Measurements from ENCODE around the gene ERLIN1.

ERLIN1 gene

DNA sequence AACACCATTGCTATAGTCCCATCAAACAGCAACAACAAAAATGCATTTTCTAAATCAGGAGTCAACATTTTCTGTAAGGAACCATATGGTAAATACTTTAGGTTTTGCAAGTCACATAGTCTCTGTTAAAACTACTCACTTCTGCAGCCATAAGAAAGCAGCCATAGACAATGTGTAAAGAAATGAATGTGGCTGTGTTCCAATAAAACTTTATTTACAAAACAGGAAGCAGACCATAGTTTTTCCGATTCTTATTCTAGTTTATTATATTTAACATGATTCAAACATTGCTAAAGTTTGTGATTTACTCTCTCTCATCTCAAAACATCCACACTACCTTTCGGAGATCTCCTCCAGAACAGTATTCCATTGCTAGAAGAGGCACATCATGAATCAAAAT lies 36.7 kb upstream of the ERLIN1 start:
- H3K79me1 ChIP-seq (ENCODE audit: low read depth, low read length): no peaks in the 10 kb centered on the region
- no peak overlapping the region for H2BK12ac ChIP-seq (ENCODE audit: low read length)
- H3K9ac ChIP-seq (ENCODE audit: low read depth, low read length, poor library complexity): no peak overlapping the region
- H3K36me3 ChIP-seq (replicated peaks in 1 of 2; ENCODE audit: control insufficient read depth in 2 of 2, insufficient read depth in 2 of 2, low read length in 2 of 2): peaks cover 11 to 84% of the 10 kb centered on the region in 2 donors
- H3K4me2 ChIP-seq (ENCODE audit: insufficient read depth, low read length, poor library complexity, severe bottlenecking): no peak overlapping the region
- H4K91ac ChIP-seq (ENCODE audit: low read depth, low read length, poor library complexity): no peak overlapping the region
- no peak overlapping the region for H2BK120ac ChIP-seq (ENCODE audit: low read depth, low read length)
- H3K9me3 ChIP-seq (replicated peaks in 1 of 2; ENCODE audit: control insufficient read depth in 2 of 2, insufficient read depth in 1 of 2, low read depth in 1 of 2, low read length in 2 of 2): no peaks in the 10 kb centered on the region
- H3K4me3 ChIP-seq (ENCODE audit: low read length in 2 of 2): no peak overlapping the region
- no peak overlapping the region for H4K8ac ChIP-seq (ENCODE audit: low read depth, low read length)
- no CpG with 5 or more reads among the region's 2 CpGs for WGBS, 2 donors (ENCODE audit: extremely low coverage in 2 of 2, insufficient read length in 2 of 2, insufficient replicate concordance in 1 of 2)
- H3K27me3 ChIP-seq (ENCODE audit: control insufficient read depth in 3 of 3, insufficient read depth in 3 of 3, low read depth in 1 of 3, low read length in 3 of 3): no peaks in the 10 kb centered on the region
- DNase-seq (ENCODE audit: low spot score): no peak
- H2BK15ac ChIP-seq (ENCODE audit: low read length): no peak overlapping the region
- H3K4ac ChIP-seq (ENCODE audit: low read length): no peak overlapping the region
- H3K4me1 ChIP-seq (ENCODE audit: control insufficient read depth in 2 of 2, insufficient read depth in 1 of 2, low read depth in 1 of 2, low read length in 2 of 2): no peaks in the 10 kb centered on the region
- H3K14ac ChIP-seq (ENCODE audit: low read length): no peak overlapping the region
- H2BK5ac ChIP-seq (ENCODE audit: low read length): no peak overlapping the region
- no peak overlapping the region for H2AK5ac ChIP-seq (ENCODE audit: low read depth, low read length)
- H2AFZ ChIP-seq (ENCODE audit: low read length): no peak overlapping the region
- no peak overlapping the region for H3K18ac ChIP-seq (ENCODE audit: low read length)
- no peak overlapping the region for H3K27ac ChIP-seq (replicated peaks; ENCODE audit: low read length)
- no peak overlapping the region for H3K23ac ChIP-seq (ENCODE audit: low read depth, low read length, poor library complexity)

- Histone ChIP-seq H2BK120ac (ENCODE audit: low read depth, low read length) (no peak overlapping the region), H3K4ac (ENCODE audit: low read length) (no peak overlapping the region), H3K4me1 (ENCODE audit: control insufficient read depth in 2 of 2, insufficient read depth in 1 of 2, low read depth in 1 of 2, low read length in 2 of 2) (no peaks in the 10 kb centered on the region), H3K4me2 (ENCODE audit: insufficient read depth, low read length, poor library complexity, severe bottlenecking) (no peak overlapping the region), H2BK12ac (ENCODE audit: low read length) (no peak overlapping the region), H3K14ac (ENCODE audit: low read length) (no peak overlapping the region), H3K9ac (ENCODE audit: low read depth, low read length, poor library complexity) (no peak overlapping the region), H3K27me3 (ENCODE audit: control insufficient read depth in 3 of 3, insufficient read depth in 3 of 3, low read depth in 1 of 3, low read length in 3 of 3) (no peaks in the 10 kb centered on the region), H4K8ac (ENCODE audit: low read depth, low read length) (no peak overlapping the region), H2AK5ac (ENCODE audit: low read depth, low read length) (no peak overlapping the region), H2BK5ac (ENCODE audit: low read length) (no peak overlapping the region), H3K27ac (replicated peaks; ENCODE audit: low read length) (no peak overlapping the region), H3K9me3 (replicated peaks in 1 of 2; ENCODE audit: control insufficient read depth in 2 of 2, insufficient read depth in 1 of 2, low read depth in 1 of 2, low read length in 2 of 2) (no peaks in the 10 kb centered on the region), H3K23ac (ENCODE audit: low read depth, low read length, poor library complexity) (no peak overlapping the region), H2BK15ac (ENCODE audit: low read length) (no peak overlapping the region), H3K18ac (ENCODE audit: low read length) (no peak overlapping the region), H2AFZ (ENCODE audit: low read length) (no peak overlapping the region), H3K4me3 (ENCODE audit: low read length in 2 of 2) (no peak overlapping the region), H4K91ac (ENCODE audit: low read depth, low read length, poor library complexity) (no peak overlapping the region), H3K36me3 (replicated peaks in 1 of 2; ENCODE audit: control insufficient read depth in 2 of 2, insufficient read depth in 2 of 2, low read length in 2 of 2) (peaks cover 6 to 100% of the 10 kb centered on the region in 2 donors), H3K79me1 (ENCODE audit: low read depth, low read length) (no peaks in the 10 kb centered on the region)
- no peak for DNase-seq (ENCODE audit: low spot score)
- no CpG with 5 or more reads among the region's 2 CpGs for WGBS, 2 donors (ENCODE audit: extremely low coverage in 2 of 2, insufficient read length in 2 of 2, insufficient replicate concordance in 1 of 2)
Measured at GRCh38 chr10:100216006-100216405, 30.2 kb upstream of the ERLIN1 start.

DNA sequence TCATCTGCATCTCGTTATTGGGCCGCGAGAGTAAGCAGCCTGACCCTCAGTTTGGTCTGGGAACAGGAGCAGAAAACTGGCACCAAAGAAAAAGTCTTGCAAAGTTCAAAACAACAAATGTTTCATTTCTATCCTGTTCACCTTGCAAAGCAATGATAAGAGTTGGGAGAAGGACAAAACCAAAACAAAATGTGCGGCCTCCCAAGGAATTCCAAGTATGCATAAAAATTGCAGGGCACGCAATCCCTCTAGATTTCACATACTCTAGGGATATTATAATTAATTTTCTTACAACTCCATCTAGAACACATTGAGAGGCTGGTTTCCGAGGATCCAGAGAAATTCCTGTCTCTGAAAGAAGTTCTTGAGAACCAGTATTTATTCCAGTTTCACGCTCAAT lies 23.5 kb upstream of the ERLIN1 start:
- Histone ChIP-seq H3K4ac (ENCODE audit: low read length) (no peak overlapping the region), H3K18ac (ENCODE audit: low read length) (no peak overlapping the region), H2AFZ (ENCODE audit: low read length) (no peak overlapping the region), H3K27me3 (ENCODE audit: control insufficient read depth in 3 of 3, insufficient read depth in 3 of 3, low read depth in 1 of 3, low read length in 3 of 3) (no peaks in the 10 kb centered on the region), H4K8ac (ENCODE audit: low read depth, low read length) (no peak overlapping the region), H3K4me1 (ENCODE audit: control insufficient read depth in 2 of 2, insufficient read depth in 1 of 2, low read depth in 1 of 2, low read length in 2 of 2) (no peaks in the 10 kb centered on the region), H2BK15ac (ENCODE audit: low read length) (no peak overlapping the region), H3K27ac (replicated peaks; ENCODE audit: low read length) (no peak overlapping the region), H3K9me3 (replicated peaks in 1 of 2; ENCODE audit: control insufficient read depth in 2 of 2, insufficient read depth in 1 of 2, low read depth in 1 of 2, low read length in 2 of 2) (no peaks in the 10 kb centered on the region), H3K23ac (ENCODE audit: low read depth, low read length, poor library complexity) (no peak overlapping the region), H3K36me3 (replicated peaks in 1 of 2; ENCODE audit: control insufficient read depth in 2 of 2, insufficient read depth in 2 of 2, low read length in 2 of 2) (peaks cover 11 to 95% of the 10 kb centered on the region in 2 donors), H3K4me3 (ENCODE audit: low read length in 2 of 2) (no peak overlapping the region), H2AK5ac (ENCODE audit: low read depth, low read length) (no peak overlapping the region), H3K14ac (ENCODE audit: low read length) (no peak overlapping the region), H2BK12ac (ENCODE audit: low read length) (no peak overlapping the region), H2BK5ac (ENCODE audit: low read length) (no peak overlapping the region), H2BK120ac (ENCODE audit: low read depth, low read length) (no peak overlapping the region), H3K79me1 (ENCODE audit: low read depth, low read length) (no peaks in the 10 kb centered on the region), H4K91ac (ENCODE audit: low read depth, low read length, poor library complexity) (no peak overlapping the region), H3K9ac (ENCODE audit: low read depth, low read length, poor library complexity) (no peak overlapping the region), H3K4me2 (ENCODE audit: insufficient read depth, low read length, poor library complexity, severe bottlenecking) (no peak overlapping the region)
- WGBS, 2 donors (ENCODE audit: extremely low coverage in 2 of 2, insufficient read length in 2 of 2, insufficient replicate concordance in 1 of 2): no CpG with 5 or more reads among the region's 7 CpGs
- no peak for DNase-seq (ENCODE audit: low spot score)

DNA sequence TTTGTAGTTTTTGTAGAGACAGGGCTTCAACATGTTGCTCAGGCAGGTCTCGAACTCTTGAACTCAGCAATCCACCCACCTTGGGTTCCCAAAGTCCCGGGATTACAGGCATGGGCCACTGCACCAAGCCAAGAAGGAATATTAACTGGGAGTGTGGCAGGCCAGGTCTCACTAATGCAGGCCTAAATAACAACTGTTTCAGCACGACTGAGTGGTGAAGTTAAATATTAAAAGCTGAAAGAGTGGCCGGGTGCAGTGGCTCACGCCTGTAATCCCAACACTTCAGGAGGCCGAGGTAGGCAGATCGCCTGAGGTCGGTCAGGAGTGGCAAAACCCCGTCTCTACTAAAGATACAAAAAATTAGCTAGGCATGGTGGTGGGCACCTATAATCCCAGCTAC lies 22.4 kb upstream of the ERLIN1 start:
- Histone ChIP-seq H3K9me3 (replicated peaks in 1 of 2; ENCODE audit: control insufficient read depth in 2 of 2, insufficient read depth in 1 of 2, low read depth in 1 of 2, low read length in 2 of 2) (no peaks in the 10 kb centered on the region), H2BK15ac (ENCODE audit: low read length) (no peak overlapping the region), H2AK5ac (ENCODE audit: low read depth, low read length) (no peak overlapping the region), H3K4me3 (ENCODE audit: low read length in 2 of 2) (no peak overlapping the region), H3K4me1 (ENCODE audit: control insufficient read depth in 2 of 2, insufficient read depth in 1 of 2, low read depth in 1 of 2, low read length in 2 of 2) (no peaks in the 10 kb centered on the region), H2AFZ (ENCODE audit: low read length) (no peak overlapping the region), H2BK120ac (ENCODE audit: low read depth, low read length) (no peak overlapping the region), H4K91ac (ENCODE audit: low read depth, low read length, poor library complexity) (no peak overlapping the region), H3K9ac (ENCODE audit: low read depth, low read length, poor library complexity) (no peak overlapping the region), H3K14ac (ENCODE audit: low read length) (no peak overlapping the region), H2BK12ac (ENCODE audit: low read length) (no peak overlapping the region), H3K4me2 (ENCODE audit: insufficient read depth, low read length, poor library complexity, severe bottlenecking) (no peak overlapping the region), H4K8ac (ENCODE audit: low read depth, low read length) (no peak overlapping the region), H3K27ac (replicated peaks; ENCODE audit: low read length) (no peak overlapping the region), H3K79me1 (ENCODE audit: low read depth, low read length) (no peaks in the 10 kb centered on the region), H3K18ac (ENCODE audit: low read length) (no peak overlapping the region), H3K23ac (ENCODE audit: low read depth, low read length, poor library complexity) (no peak overlapping the region), H2BK5ac (ENCODE audit: low read length) (no peak overlapping the region), H3K27me3 (ENCODE audit: control insufficient read depth in 3 of 3, insufficient read depth in 3 of 3, low read depth in 1 of 3, low read length in 3 of 3) (no peaks in the 10 kb centered on the region), H3K4ac (ENCODE audit: low read length) (no peak overlapping the region), H3K36me3 (replicated peaks in 1 of 2; ENCODE audit: control insufficient read depth in 2 of 2, insufficient read depth in 2 of 2, low read length in 2 of 2) (peaks cover 14 to 95% of the 10 kb centered on the region in 2 donors)
- no peak for DNase-seq (ENCODE audit: low spot score)
- no CpG with 5 or more reads among the region's 9 CpGs for WGBS, 2 donors (ENCODE audit: extremely low coverage in 2 of 2, insufficient read length in 2 of 2, insufficient replicate concordance in 1 of 2)

All from neuronal stem cell (in vitro differentiated cells).